ENCODE results near the gene ZNF774.
A peak's percentile ranks its signal among the peaks of the same experiment; 100 is the strongest.
"Not testable (repeated sequence)": the region's sequence is repeated elsewhere in the genome, so short reads cannot be mapped to it uniquely, and the experiment has no call there.

ZNF774 gene

GRCh38 chr15:90352107-90352893 is at the start of gene ZNF774:
Gene ZNF774 (plus strand): TSS chr15:90352284. CDS start chr15:90354661, 2,377 bp downstream.
- peak; percentile 76 to 83 for DNase-seq (ENCODE audit: low read depth in 2 of 2)

GRCh38 chr15:90305355-90305754 is 46.7 kb upstream of the ZNF774 start:
- not testable (repeated sequence) for DNase-seq (ENCODE audit: low read depth in 2 of 2)

DNA sequence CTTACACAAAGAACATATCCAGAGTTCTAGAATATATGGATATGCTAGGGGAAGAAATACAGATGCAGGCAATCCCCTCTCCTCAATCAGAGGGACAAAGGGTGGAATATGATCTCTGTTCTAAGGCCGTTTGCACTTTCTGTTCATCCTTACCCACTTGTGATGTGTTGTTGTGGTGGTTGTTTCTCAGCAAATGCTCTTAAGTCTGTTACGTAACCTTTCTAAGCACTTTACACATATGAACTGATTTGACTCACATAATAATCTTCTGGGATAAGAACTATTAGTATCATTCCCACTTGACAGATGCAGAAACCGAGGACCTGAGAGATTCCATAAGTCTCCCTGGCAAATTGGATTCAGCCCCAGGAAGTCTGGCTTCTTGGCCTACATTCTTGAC is 46.2 kb upstream of the ZNF774 start:
- DNase-seq (ENCODE audit: low read depth in 2 of 2): no peak

- DNase-seq (ENCODE audit: low read depth in 2 of 2): peak in 1 of 2 donors; percentile 10
Measured at GRCh38 chr15:90306560-90306959, 45.5 kb upstream of the ZNF774 start.

DNA sequence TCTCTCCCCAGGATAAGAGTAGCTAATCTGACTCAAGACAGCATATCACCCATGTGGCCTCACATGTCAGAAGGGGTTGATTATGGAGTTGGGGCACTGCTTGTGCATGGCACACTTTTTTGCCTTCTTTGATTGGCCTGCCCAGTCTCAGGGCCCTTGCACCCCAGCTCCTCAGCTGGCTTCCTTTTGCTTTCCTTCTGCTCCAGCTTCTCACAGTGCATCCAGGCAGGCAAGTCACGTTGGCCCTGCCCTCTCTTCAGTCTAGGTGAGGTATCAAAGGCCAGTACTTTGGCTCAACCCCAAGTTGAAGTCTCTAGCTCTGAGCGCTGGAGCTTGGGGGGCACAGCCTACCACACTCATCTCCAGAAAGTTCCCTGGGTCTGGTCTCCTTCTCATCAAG is 44.4 kb upstream of the ZNF774 start:
- DNase-seq (ENCODE audit: low read depth in 2 of 2): no peak

- no peak for DNase-seq (ENCODE audit: low read depth in 2 of 2)
Measured at GRCh38 chr15:90309020-90309419, 43.1 kb upstream of the ZNF774 start.

DNA sequence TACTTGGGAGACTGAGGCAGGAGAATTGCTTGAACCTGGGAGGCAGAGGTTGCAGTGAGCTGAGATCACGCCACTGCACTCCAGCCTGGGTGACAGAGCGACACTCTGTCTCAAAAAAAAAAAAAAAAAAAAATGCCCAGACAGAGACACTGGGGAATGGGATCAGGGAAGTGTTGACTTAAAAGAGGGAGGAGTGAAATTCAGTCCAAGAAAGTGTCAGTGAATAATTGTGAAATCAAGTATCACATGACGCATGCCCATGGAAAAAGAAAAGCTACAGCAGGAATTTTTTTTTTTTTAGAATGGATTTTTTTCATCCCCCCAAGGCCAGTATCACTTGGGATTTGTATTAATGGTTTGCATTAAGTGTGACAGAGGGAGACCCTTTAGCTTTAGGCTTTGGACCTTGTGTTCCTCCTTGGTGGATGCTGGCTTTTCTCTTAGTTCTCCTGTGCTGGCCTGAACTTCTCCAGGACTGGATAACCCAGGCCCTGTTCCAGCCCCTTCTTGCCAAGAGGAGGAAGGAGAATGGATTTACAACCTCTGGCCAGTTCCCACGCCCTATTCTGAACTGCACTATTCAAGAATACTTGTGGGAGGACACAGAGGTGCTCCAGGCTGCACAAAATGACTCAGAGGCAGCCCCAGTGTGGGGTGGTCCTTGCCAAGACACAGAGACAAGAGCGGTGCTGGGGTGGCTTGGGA is 36.7 kb upstream of the ZNF774 start:
- DNase-seq (ENCODE audit: low read depth in 2 of 2): no peak

DNA sequence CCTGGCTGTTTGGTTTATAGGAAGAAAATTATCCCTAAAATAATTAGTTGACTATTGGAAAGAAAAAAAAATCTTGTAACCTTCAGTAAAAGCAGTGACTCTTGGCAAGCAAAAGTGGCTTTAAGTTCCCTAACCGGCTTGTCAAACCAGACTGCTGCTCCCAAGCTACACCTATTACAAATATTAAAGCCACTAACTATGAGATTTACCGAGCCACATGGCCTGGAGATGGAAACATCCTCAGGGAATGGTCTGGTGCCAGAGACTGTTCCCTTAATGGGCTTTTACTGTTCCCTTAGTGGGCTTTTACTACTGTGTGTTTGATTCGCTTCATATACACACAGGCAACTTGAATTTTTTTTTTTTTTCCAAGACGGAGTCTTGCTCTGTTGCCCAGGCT is 35.9 kb upstream of the ZNF774 start:
- DNase-seq (ENCODE audit: low read depth in 2 of 2): no peak

GRCh38 chr15:90318591-90318990 is 33.5 kb upstream of the ZNF774 start:
- DNase-seq (ENCODE audit: low read depth in 2 of 2): no peak

DNA sequence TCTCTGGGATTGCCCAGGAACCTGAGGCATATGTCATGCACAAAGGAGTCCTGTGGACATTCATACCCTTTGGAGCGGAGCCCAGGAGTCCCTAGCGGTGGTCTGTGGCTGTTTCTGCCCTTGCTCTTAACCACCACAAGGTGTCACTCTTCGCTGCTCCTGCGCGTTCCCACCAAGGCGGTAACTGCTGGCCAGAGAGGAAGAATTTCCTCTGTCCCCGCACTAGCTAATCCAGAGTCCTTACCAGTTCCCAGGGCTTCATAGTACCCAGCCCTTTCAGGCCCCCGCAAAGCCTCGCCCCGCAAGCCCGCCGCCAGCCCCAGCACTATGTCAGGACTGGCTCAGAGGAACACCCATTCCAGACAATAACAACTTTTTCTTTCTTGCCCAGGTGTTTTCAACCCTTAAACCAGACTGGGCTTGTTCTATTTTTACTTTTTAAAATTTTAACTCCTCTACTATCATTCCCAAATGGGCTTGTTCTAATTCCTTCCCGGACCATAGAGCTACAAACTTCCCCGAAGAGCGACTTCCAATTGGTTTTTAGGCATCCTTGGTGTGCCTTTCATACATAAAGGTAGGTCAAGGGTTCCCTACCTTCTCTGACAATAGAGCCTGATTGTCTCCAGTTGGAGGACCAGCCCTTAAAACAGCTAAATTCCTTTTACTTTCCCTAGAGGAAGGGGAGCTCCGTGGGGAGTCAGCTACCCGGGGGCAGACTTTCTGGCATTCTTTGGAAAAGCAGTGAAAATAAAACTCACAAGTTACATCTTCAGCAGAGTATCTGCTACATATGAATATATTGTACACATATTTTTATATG is 31.8 kb upstream of the ZNF774 start:
- DNase-seq (ENCODE audit: low read depth in 2 of 2): peak; percentile 37 to 47

GRCh38 chr15:90320885-90321278 is 31.2 kb upstream of the ZNF774 start:
- DNase-seq (ENCODE audit: low read depth in 2 of 2): no peak

DNA sequence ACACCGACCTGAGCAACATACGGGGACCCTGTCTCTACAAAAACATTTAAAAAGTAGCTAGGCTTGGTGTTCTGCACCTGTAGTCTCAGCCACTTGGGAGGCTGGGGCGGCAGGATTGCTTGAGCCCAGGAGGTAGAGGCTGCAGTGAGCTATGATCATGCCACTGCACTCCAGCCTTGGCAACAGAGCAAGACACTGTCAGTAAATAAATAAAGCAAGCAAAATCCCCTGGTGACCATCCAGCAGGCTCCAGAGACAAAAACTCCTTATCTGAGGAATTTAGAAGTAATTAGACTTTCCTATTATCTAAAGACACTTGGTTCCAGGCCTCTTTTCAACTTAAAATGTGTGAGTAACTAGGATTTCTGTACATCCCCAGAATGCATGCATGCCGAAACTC is 29.5 kb upstream of the ZNF774 start:
- no peak for DNase-seq (ENCODE audit: low read depth in 2 of 2)

- DNase-seq (ENCODE audit: low read depth in 2 of 2): no peak
Measured at GRCh38 chr15:90325726-90326125, 26.4 kb upstream of the ZNF774 start.

GRCh38 chr15:90326441-90326840 is 25.6 kb upstream of the ZNF774 start:
- DNase-seq (ENCODE audit: low read depth in 2 of 2): no peak

GRCh38 chr15:90327311-90327710 is 24.8 kb upstream of the ZNF774 start:
- DNase-seq (ENCODE audit: low read depth in 2 of 2): no peak

- no peak for DNase-seq (ENCODE audit: low read depth in 2 of 2)
Measured at GRCh38 chr15:90334304-90334731, 17.8 kb upstream of the ZNF774 start.

GRCh38 chr15:90336705-90337141 is 15.4 kb upstream of the ZNF774 start:
- DNase-seq (ENCODE audit: low read depth in 2 of 2): no peak

DNA sequence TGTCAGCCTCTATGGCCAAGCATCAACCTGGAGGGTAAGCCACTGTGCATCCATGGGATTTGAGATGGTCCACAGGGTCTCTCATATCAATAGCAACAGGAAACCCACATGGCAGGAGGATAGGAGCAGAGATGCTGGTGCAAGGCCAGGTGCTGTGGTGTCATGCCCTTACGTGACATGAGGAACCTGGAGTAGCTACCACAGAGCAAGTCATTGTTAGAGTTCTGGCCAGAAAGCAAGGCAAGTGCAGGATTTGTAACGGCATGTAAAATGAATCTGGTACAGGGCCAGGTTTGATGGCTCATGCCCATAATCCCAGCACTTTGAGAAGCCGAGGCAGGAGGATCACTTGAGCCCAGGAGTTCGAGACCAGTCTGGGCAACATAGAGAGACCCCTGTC is 14.8 kb upstream of the ZNF774 start:
- no peak for DNase-seq (ENCODE audit: low read depth in 2 of 2)

GRCh38 chr15:90338532-90338931 is 13.6 kb upstream of the ZNF774 start:
- no peak for DNase-seq (ENCODE audit: low read depth in 2 of 2)

- no peak for DNase-seq (ENCODE audit: low read depth in 2 of 2)
Measured at GRCh38 chr15:90340345-90340744, 11.7 kb upstream of the ZNF774 start.

DNA sequence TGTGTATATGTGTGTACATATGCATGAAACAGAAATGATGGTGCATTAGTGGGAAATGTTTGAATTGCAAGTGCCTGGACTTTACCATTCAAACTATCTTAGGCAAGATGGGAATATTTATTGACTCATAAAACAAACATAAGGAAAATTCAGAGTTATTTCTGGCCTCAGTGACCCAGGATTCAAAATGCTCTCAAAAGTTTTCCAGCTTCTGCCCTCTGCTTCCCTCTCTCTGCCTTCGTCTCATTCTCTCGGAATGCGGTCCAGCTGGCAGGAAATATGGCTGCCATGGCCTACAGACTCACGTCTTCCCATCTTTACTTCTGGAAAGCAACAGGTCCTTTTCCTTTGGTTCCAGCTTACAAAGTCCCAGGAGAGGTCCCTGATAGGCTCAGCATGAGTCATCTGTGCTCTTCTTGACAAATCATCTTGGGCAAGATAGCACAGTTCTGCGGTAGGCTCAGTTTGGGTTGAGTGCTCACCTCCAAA is 8.7 kb upstream of the ZNF774 start:
- DNase-seq (ENCODE audit: low read depth in 2 of 2): no peak

DNA sequence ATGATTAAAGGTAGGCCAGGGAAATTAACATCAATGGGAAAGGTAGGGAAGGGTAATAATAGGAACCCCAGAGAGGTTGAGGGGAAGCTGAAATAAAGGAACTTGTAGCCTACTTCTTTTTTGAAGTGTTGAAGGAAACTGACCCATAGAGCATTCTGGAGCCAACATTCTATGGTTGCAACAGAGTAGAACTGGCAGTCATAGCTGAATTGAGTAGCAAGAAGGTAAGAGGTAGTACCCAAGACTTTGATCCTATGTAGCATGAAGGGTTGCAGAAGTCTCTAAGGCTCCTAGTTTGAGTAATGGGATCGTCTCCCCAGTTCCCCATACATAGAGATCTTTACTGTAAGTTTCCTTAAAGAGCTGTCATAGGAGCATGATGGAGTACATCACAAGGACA is 7.4 kb upstream of the ZNF774 start:
- no peak for DNase-seq (ENCODE audit: low read depth in 2 of 2)
